K562 (cell line): Measurements from ENCODE around the gene SOBP. TPM values are rescaled to one million over a fixed set of nuclear protein-coding genes. Genes with fewer than 3 reads are reported as not detected.

ENCODE experiments used
- CBX3 ChIP-seq, 2 experiments: IDR thresholded peaks; 1 replicate in 1 of 2; 2 replicates in 1 of 2; pipeline ENCODE4 v1.6.1; 2012; ENCODE audit warnings: inconsistent platforms in 2 of 2, low read length in 2 of 2, borderline replicate concordance in 1 of 2, control low read depth in 1 of 2
- E4F1 ChIP-seq: fragments of 250-450 bp; sonication (Bioruptor Pico); IDR thresholded peaks from 2 replicates; pipeline ENCODE4 v1.5.0; 2021; ENCODE audit warnings: mild to moderate bottlenecking, borderline replicate concordance
- ILF3 ChIP-seq: fragments of 450-650 bp; IDR thresholded peaks from 2 replicates; pipeline ENCODE4 v1.6.1; 2018; ENCODE audit warnings: antibody characterized with exemption, mild to moderate bottlenecking, moderate library complexity, borderline replicate concordance
- JUNB ChIP-seq: fragments of 450-650 bp; formaldehyde crosslinking; conservative IDR thresholded peaks from 2 replicates; pipeline ENCODE4 v1.4.0; 2020; ENCODE audit warnings: mild to moderate bottlenecking
- SOX6 ChIP-seq: fragments of 450-650 bp; IDR thresholded peaks from 2 replicates; pipeline ENCODE4 v1.6.1; 2014; ENCODE audit warnings: mild to moderate bottlenecking
- ZEB2 ChIP-seq: fragments of 450-650 bp; IDR thresholded peaks from 2 replicates; pipeline ENCODE4 v1.6.1; 2016
- ZFP36 ChIP-seq: fragments of 150-350 bp; IDR thresholded peaks from 2 replicates; pipeline ENCODE4 v1.6.1; 2018; ENCODE audit warnings: low read length, low read depth; ENCODE audit not compliant: partially characterized antibody
- polyA plus RNA-seq, 8 experiments: library from polyadenylated mRNA; depleted of rRNA in 4 of 8; stranded (reverse) in 5 of 8; unstranded in 3 of 8; fragments of >200 nt; fragmentation: Nextera tagmentation in 2 of 8; fragmentation: Illumina TruSeq in 1 of 8; extraction: Ambion mirVana in 2 of 8; extraction: Trizol in 1 of 8; gene quantifications; 2 replicates each; pipeline versions ENCODE4 v1.2.1 to v1.2.3, GENCODE V29; 2011 to 2014; ENCODE audit warnings: inconsistent platforms in 1 of 8, missing spikeins in 1 of 8
- total RNA-seq, 7 experiments: library from RNA; depleted of rRNA in 6 of 7; stranded (reverse); fragments of >200 nt in 6 of 7; fragmentation: Illumina TruSeq in 2 of 7; extraction: Trizol in 2 of 7; gene quantifications; 2 replicates each; pipeline versions ENCODE4 v1.2.1 to v1.2.3, GENCODE V29; 2011 to 2021; ENCODE audit warnings: low replicate concordance in 1 of 7
- TF ChIP-seq, protein P1 (sequence below): fragments of 450-650 bp; IDR thresholded peaks from 2 replicates; pipeline ENCODE4 v1.6.1; 2018; ENCODE audit warnings: mild to moderate bottlenecking, low read depth; ENCODE audit not compliant: partially characterized antibody

Gene SOBP
- total and polyA plus RNA-seq, 9 of the 15 experiments (the other 6 are each of a cell fraction or from before 2014, with no cell fraction given) = 0.16 TPM; not detected in 8

DNA sequence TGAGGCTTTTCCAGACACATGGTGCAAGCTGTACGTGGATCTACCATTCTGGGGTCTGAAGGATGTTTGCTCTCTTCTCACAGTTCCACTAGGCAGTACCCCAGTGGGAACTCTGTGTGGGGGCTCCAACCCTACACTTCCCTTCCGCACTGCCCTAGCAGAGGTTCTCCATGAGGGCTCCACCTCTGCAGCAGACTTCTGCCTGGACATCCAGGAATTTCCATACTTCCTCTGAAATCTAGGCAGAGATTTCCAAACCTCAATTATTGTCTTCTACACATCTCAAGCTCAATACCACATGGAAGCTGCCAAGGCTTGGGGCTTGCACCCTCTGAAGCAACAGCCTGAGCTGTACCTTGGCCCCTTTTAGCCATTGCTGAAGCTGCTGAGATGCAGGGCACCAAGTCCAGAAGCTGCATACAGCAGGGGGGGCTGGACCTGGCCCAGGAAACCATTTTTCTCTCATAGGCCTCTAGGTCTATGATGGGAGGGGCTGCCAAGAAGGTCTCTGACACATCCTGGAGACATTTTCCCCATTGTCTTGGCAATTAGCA, 42.2 kb upstream of the SOBP start (continued):
- TF ChIP-seq E4F1 (no peak), JUNB (CRISPR knock-in tag) (no peak), ZEB2 (0 out of 2 replicates have a peak, but pooled peaks have one; percentile 45), SOX6 (no peak), ZFP36 (peak; percentile 77), CBX3 (IDR thresholded peaks at IDR 0.05; ENCODE audit: borderline replicate concordance in 1 of 2, low read length in 2 of 2) (peak in 1 of 2 experiments; percentile 94; a peak in 2 of 3 replicates), ILF3 (no peak)
- TF ChIP-seq, protein P1, sequence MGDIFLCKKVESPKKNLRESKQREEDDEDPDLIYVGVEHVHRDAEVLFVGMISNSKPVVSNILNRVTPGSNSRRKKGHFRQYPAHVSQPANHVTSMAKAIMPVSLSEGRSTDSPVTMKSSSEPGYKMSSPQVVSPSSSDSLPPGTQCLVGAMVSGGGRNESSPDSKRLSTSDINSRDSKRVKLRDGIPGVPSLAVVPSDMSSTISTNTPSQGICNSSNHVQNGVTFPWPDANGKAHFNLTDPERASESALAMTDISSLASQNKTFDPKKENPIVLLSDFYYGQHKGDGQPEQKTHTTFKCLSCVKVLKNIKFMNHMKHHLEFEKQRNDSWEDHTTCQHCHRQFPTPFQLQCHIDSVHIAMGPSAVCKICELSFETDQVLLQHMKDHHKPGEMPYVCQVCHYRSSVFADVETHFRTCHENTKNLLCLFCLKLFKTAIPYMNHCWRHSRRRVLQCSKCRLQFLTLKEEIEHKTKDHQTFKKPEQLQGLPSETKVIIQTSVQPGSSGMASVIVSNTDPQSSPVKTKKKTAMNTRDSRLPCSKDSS = peak; percentile 92
